Muscle of back (tissue), 11 donors: ENCODE results near the gene SEMA7A. TPM values are rescaled to one million over a fixed set of nuclear protein-coding genes. Genes with fewer than 3 reads are reported as not detected.

Source experiments
- DNase-seq, 3 donors: peaks; one replicate each; pipeline versions ENCODE4 v3.0.0 to v3.0.0-alpha.2; 2013
- polyA plus RNA-seq, 10 donors: library from polyadenylated mRNA; unstranded; fragments of 120-200 nt; gene quantifications; one replicate each; pipeline ENCODE4 v1.2.1, GENCODE V29; 2013; ENCODE audit not compliant: insufficient read length in 10 of 10

Gene SEMA7A
- polyA plus RNA-seq, 10 donors = 3.2 to 7.6 (median 5.4) TPM

DNA sequence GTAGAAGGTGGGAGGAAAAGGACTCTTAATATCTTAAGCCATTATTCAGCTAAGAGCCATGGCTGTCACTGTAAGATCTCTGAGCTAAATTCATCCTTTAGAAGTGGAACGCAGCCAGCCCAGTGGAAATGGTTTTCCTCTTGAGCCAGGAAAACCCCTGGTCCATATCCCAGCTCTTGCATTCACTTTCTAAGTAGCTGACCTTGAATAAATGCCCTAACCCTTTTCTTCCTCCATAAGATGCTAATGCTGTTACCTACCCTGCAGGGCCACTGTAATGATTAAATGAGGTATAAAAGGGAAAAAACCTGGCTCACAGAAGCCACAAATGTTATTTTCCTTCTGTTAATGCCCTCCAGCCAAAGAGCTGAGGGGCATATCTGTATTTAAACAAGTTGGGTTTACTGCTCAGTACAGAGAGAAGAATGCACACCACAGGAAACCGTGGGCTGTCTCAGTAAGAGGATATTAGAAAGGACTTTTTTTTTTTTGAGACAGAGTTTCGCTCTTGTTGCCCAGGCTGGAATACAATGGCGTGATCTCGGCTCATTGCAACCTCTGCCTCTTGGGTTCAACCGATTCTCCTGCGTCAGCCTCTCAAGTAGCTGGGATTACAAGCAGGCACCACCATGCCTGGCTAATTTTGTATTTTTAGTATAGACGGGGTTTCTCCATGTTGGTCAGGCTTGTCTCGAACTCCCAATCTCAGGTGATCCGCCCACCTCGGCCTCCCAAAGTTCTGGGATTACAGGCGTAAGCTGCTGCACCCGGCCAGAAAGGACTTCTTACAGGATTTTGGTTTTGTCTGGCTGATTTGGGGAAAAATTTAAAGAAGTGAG is 20.4 kb upstream of the SEMA7A start:
- DNase-seq = peak in 1 of 3 donors; percentile 28

DNA sequence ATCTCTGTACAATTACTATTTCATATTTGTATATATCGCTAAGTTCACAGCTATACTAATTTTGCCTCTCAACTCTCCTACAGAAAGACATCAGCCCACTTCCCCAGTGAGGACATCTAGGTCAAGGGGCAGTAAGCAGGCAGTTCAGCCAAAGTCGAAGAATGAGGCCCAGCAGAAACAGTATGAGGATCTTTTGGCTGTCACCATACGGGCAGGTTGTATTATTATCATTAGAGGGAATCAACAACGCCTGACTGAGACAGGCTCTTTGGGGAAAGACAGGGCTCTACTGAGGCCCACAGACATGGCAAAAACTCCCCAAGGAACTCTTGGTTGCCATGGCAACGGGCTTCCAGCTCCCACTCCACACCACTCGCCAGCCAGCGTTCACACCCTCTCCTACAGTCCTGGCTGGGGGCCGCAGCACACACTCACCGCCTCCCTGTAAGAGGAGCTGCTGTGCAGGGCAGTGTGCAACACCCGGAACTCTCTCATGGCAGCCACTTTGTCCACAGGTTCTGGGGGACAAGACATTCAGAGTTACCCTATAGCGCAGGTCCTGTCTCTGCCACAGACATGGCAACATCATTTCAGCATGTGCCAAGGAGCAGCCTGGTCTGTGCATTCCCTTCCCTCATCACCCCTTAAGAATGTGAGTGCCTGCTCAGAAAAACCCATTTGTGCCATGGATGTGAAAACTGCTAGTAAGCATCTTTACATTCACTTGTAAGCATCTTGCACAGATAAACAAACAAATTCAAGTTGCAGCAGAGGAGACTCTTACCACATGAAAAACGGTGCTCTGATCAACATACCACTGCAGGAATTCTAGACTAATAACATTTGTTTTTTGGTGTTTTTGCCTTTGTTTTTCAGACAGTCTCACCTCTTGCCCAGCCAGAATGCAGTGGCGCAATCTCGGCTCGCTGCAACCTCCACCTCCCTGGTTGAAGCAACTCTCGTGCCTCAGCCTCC is 18.4 kb upstream of the SEMA7A start:
- DNase-seq = peak in 1 of 3 donors; percentile 28

DNA sequence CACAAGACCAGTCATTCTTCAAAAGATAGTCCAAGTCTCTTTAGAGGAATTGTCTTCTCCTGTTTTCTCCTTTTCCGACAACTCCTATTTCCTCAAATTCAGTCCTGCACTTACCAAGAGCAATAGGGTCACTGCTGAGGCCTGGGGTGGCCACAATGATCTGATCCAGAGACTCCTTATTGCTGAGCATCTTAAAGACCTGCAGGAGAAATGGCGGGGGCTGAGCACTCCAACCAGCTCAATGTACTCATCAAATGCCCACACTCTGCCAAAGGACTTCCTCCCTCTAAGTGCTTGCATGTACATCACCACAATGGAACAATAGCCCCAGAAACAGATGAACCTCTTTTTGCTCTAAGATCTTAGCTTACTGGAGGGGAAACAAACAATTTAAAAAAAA is 17.6 kb upstream of the SEMA7A start:
- no peak for DNase-seq

DNA sequence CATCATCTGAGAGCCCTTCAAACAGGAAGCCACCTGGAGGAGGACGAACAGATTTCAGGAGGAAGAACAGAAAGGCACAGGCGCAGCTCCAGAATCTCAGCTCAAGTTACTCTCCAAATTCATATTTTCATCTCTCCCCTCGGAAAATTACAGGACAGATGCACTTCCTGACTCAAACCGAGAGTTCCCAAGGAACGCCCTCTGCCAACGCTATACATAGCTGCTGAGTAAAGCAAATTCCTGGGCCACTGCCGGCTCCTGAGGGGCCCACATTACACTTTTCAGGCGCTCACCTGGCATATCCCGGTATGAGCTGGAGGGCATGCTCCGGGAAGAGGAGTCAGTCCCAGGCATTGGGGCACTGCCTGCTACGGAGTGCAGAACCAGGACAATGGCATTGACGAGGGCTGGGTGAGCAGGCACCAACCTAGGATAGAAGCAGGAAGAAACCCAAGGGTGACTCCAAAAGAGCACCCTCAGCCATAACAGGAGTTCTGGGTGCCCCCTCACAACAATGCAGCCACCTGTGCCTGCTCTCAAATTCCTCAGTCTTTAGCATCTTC is 16.0 kb upstream of the SEMA7A start:
- no peak for DNase-seq

GRCh38 chr15:74449095-74449494 is 15.3 kb upstream of the SEMA7A start:
- DNase-seq = no peak

GRCh38 chr15:74445816-74446763 is 12.3 kb upstream of the SEMA7A start:
- no peak for DNase-seq

GRCh38 chr15:74444106-74445062 is 10.6 kb upstream of the SEMA7A start:
- no peak for DNase-seq

GRCh38 chr15:74443100-74443909 is 9.5 kb upstream of the SEMA7A start:
- no peak for DNase-seq

DNA sequence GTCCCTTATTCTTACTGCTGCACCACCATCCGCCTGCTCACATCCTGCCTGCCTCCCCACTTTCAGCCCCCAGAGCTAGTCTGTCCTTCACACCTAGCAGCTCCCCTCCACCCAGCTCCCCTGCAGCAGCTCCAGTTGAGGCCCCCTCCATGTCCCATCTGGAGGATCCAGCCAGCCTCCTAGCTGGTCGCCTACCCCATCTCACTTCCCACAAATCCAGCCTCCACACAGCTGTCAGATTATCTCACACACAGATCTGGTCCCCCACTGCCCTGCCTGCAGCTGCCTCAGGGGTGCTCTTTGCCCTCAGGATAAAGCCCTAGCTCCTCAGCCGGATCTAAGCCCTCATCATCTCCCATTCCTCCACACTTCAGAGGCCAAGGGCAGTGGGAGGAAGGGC is 8.8 kb upstream of the SEMA7A start:
- DNase-seq = no peak

DNA sequence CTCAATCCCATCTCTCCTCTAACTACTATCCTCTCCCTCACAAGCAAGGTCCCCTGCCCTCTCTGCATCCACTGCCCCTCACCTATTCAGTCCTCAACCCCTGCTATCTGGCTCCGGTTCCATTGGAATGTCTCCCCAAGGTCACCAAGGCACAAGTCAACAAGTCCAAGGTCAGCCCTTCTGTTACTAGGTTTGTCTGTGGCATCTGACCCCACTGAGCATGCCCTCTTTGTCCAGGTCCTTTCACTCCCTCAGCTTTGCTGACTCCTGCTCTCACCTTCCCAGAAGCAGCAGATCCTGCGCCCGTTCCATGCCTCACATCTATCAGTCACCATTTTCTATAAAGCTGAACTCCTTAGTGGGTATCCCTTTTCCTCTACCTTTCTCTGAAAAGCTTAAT is 8.3 kb upstream of the SEMA7A start:
- no peak for DNase-seq

- DNase-seq = no peak
These were observed 7.6 kb upstream of the SEMA7A start for GRCh38 chr15:74441248-74441941.

DNA sequence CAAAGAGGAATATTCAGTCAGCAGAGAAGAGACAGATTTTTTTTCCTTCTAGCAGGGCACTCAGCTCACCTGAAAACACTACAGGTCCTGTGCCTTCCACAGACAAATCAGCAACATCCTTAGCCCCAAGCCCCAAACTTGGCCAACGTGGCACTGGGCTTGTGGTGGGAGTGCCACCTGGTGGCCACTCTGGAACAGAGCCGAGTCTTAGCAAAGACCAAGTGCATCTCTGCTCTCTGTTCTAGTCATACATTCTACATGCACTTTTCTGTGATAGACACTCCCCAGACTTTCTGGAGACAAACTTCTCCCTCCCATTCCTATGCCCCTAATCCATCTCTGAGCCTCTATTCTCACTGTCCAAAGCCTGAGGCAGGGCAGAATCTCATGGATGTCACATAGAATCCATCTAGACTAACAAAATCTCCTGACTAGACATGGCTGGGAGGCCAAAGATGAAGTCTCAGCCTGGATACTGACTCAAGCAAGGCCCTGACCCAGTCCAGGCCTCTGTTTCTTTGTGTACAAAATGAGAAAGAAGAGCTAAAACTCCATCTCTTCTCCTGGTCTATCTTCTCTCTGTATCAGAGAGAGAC is 5.1 kb upstream of the SEMA7A start:
- peak; percentile 67 to 86 (median 81) for DNase-seq

GRCh38 chr15:74438206-74438605 is 4.4 kb upstream of the SEMA7A start:
- DNase-seq = no peak

DNA sequence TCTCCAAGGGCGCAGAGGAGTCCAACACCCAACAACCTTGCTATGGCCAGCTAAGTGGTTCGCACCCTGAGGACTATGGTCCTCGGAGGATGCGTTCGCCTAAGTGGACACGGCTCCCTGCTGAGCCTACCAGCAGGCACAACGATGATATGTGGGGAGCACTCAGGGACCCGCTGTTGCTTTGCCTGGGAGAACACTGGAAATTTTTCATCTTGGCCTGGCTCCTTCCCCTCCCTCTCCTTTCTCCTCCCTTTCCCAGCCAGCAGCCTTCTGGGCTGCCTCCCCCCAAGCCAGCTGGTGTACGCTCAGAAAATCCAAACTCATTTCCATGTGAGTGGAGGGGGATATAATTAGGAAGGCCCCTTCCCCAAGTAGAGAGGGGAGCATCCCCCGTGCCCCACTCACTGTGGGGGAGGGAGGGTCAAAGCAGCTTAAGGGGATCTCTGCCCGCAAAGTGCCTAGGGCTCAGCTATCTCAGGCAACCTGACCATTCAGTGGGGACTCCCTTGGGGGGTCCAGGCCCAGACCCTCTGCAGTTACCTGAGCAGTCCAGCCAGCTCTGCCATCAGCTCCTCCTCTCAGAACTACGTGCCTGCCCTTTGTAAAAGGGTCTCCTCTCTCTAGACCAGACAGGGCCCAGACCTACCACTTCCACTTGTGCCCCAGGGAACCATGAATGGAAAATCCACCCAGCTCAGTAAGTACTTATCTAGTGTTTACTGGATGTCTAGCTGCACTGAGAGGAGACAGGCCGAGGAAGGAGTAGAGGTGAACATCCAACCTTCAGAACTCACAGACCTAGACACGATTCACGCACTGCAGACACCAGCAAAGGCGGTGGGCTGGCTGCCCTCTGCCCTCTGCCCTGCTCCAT is 742 bp upstream of the SEMA7A start:
- DNase-seq = peak; percentile 33 to 91 (median 61)

- no peak for DNase-seq
These were observed 678 bp downstream of the SEMA7A start for GRCh38 chr15:74432968-74433591.

DNA sequence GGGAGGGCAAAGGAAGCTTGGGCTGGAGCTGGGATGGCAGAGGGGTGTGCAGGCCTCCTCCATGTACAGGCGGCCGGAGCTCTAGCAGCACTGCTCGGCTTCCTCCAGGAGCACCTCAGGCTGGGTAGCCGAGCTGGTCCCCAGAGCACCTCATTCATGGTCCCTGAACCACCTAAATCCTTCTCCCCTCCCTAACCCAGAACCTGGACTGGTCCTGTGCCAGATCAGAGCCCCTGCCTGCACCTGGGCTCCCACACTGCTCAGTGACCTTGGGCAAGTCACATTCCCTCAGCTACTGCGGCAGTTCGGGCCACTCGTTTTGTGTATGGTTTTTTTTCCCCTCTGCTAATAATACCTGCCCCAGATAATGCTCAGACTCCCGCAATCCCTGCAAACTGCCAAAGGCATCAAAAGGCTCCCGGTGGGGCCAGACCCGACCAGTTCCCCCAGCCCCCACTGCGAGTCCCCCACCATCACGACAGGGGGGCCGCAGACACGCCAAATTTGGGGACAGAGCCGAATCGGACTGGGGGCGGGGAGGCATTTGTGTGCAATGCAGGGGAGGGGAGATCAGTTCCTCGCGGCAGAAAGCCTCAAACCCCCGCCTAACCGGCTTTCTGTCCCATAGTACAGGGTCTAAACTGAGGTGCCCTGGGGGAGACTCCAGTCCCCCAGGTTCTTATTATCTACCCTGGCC is 1.3 kb downstream of the SEMA7A start:
- no peak for DNase-seq
